ENCODE measurements around the gene SIRPA.

Gene SIRPA

GRCh38 chr20:1935696-1936366 lies 40.6 kb downstream of the SIRPA start:
- DNase-seq: no peak

- no peak for DNase-seq
These were observed 42.2 kb downstream of the SIRPA start for GRCh38 chr20:1937316-1937976.

GRCh38 chr20:1938464-1939269 lies 43.5 kb downstream of the SIRPA start:
- no peak for DNase-seq

- DNase-seq: no peak
These were observed 44.0 kb downstream of the SIRPA start for GRCh38 chr20:1939270-1939595.

- DNase-seq: no peak
These were observed 45.4 kb downstream of the SIRPA start for GRCh38 chr20:1940581-1940980.

GRCh38 chr20:1941226-1941625 lies 46.0 kb downstream of the SIRPA start:
- no peak for DNase-seq

GRCh38 chr20:1942061-1942460 lies 46.9 kb downstream of the SIRPA start:
- DNase-seq: no peak

- no peak for DNase-seq
These were observed 47.5 kb downstream of the SIRPA start for GRCh38 chr20:1942486-1943274.

GRCh38 chr20:1943275-1944002 lies 48.2 kb downstream of the SIRPA start:
- no peak for DNase-seq

- no peak for DNase-seq
These were observed 49.3 kb downstream of the SIRPA start for GRCh38 chr20:1944345-1945091.

- no peak for DNase-seq
These were observed 50.0 kb downstream of the SIRPA start for GRCh38 chr20:1945134-1945618.

- no peak for DNase-seq
These were observed 50.5 kb downstream of the SIRPA start for GRCh38 chr20:1945660-1946059.

GRCh38 chr20:1946442-1946761 lies 51.2 kb downstream of the SIRPA start:
- DNase-seq: no peak

- DNase-seq: no peak
These were observed 51.7 kb downstream of the SIRPA start for GRCh38 chr20:1946762-1947534.

- DNase-seq: no peak
These were observed 52.3 kb downstream of the SIRPA start for GRCh38 chr20:1947535-1947846.

- no peak for DNase-seq
These were observed 54.3 kb downstream of the SIRPA start for GRCh38 chr20:1949347-1950100.

GRCh38 chr20:1950836-1951235 lies 55.6 kb downstream of the SIRPA start:
- no peak for DNase-seq

GRCh38 chr20:1951436-1952115 lies 56.4 kb downstream of the SIRPA start:
- no peak for DNase-seq

GRCh38 chr20:1952737-1953530 lies 57.7 kb downstream of the SIRPA start:
- no peak for DNase-seq

All from NCI-H1092 treated with DMSO at 0.1 percent for 48 hours (cell line).